ENCODE results near the gene HS3ST3A1.

HS3ST3A1 gene

DNA sequence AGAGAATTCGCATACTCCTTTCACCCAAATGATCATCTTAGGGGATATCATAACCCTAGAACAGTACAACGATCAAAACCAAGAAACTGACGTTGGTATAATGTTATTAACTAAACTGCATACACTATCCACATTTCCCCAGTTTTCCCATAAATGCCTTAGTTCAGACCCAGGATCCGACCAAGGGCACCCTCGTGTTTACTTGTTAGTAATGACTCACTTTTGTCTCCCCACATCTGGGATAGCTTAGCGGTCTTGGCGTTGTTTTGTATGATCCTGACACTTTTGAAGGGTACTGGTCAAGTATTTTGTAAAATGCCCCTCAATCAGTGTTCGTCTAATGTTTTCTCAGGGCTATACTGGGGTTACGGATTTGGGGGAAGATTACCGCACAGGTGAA is 8.0 kb downstream of the HS3ST3A1 start:
- no peak overlapping the region for H3K4me3 Mint-ChIP-seq
- H3K4me1 Mint-ChIP-seq, result no peaks in the 10 kb centered on the region
- H3K36me3 Mint-ChIP-seq, result no peaks in the 10 kb centered on the region
- no peak overlapping the region for H3K27ac Mint-ChIP-seq
- ATAC-seq (ENCODE audit: low read depth) (no peak), DNase-seq (ENCODE audit: low spot score in 2 of 2) (no peak)
- H3K27me3 Mint-ChIP-seq, result peaks cover 6% of the 10 kb centered on the region
- H3K9me3 Mint-ChIP-seq, result no peaks in the 10 kb centered on the region

DNA sequence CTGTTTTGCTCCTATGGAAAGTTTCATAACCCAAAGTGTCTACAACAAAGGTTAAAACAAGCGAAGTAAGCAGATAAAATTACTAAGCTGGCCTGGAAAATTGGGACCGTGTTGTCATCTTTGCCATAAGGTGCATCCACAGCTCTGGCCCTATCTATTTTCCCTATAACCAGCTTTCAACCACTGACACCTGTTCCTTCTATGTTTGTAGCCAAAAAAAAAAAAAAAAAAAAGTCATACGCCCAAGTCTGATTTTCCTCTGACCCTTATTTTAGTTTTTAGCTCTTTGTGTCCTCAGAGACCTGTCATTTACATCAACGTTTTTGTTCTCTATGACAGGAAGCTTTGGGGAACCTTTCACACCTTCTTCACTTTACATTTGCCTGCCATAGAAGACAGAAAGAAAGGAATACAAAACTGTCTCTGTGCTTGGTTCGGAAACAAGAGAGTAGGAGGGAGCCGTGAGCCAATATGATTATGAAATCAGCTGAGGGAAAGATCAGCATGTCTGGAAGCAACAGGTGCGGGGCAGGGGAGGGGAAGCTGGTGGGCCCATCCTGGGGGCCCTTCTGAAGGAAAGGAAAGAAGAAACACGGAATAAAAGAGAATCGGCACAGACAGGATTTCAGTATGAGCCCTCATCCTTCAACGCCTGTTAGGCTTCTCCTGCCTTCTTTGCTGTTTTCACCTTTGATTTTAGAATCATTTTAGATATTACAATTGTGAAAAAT is 8.5 kb downstream of the HS3ST3A1 start:
- Mint-ChIP-seq H3K27ac (no peak overlapping the region), H3K4me1 (no peaks in the 10 kb centered on the region), H3K36me3 (no peaks in the 10 kb centered on the region), H3K27me3 (peaks cover 6% of the 10 kb centered on the region), H3K9me3 (no peaks in the 10 kb centered on the region), H3K4me3 (no peak overlapping the region)
- ATAC-seq (ENCODE audit: low read depth), result no peak
- DNase-seq (ENCODE audit: low spot score in 2 of 2), result no peak

DNA sequence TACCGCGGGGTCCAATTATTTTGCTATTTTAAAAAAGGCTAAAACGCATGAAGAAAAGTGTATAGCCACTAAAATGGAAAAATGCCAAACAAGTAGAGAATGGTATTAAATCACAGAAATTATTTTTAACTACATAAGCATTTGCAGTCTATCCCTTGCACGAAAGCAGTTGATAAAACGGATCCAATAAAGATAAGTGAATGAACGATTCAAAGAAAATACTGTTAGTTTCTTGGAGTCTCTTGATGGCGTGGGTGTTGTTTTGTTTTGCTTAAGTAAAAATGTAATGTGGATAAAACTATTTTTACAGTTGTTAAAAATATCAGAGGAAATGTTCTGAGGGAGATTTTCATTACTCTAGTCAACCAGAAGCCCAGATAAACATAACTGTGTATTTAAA is 9.3 kb downstream of the HS3ST3A1 start:
- no peaks in the 10 kb centered on the region for H3K9me3 Mint-ChIP-seq
- ATAC-seq (ENCODE audit: low read depth) (no peak), DNase-seq (ENCODE audit: low spot score in 2 of 2) (no peak)
- no peaks in the 10 kb centered on the region for H3K4me1 Mint-ChIP-seq
- peaks cover 8% of the 10 kb centered on the region for H3K27me3 Mint-ChIP-seq
- no peak overlapping the region for H3K27ac Mint-ChIP-seq
- no peak overlapping the region for H3K4me3 Mint-ChIP-seq
- no peaks in the 10 kb centered on the region for H3K36me3 Mint-ChIP-seq

DNA sequence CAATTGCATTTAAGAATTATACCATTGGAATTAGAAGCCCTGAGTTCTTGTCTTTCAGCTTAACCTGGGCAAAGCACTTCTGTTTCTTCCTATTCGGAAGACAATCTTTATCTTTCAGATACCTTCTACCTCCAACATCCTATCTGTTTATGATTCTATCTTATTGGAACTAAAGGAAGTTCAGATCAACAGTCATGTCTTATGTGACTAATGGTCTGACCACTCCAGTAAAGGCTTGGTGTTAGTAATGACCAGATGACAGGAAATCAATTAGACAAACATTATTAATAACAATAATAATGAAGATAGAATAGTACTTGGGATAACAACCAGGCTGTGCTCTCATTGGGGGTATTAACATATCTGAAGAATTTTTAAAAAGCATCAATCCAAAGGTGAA is 11.3 kb downstream of the HS3ST3A1 start:
- Mint-ChIP-seq H3K27ac (no peak overlapping the region), H3K4me3 (no peak overlapping the region), H3K36me3 (no peaks in the 10 kb centered on the region), H3K4me1 (no peaks in the 10 kb centered on the region), H3K9me3 (no peaks in the 10 kb centered on the region), H3K27me3 (peaks cover 9% of the 10 kb centered on the region)
- ATAC-seq (ENCODE audit: low read depth) (no peak), DNase-seq (ENCODE audit: low spot score in 2 of 2) (no peak)

DNA sequence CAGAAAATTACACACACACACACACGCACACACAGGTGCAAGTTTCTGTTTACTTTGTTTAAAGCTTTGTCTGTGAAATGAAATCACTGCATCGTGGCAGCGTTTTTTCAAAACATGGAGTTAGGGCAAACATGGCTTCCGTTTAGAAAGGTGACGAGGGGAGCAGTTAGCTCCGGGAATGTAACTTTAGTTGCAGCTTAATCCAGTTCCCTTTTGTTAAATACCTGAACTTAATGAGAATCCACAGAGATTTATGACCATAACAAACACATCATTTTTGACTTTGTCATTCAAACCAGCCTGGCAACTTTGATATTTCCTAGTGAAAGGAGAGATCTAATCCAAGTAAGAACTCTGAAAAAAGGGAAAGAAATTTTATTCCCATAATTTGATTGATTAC is 12.1 kb downstream of the HS3ST3A1 start:
- H3K36me3 Mint-ChIP-seq, result no peaks in the 10 kb centered on the region
- DNase-seq (ENCODE audit: low spot score in 2 of 2) (no peak), ATAC-seq (ENCODE audit: low read depth) (no peak)
- no peaks in the 10 kb centered on the region for H3K4me1 Mint-ChIP-seq
- H3K27ac Mint-ChIP-seq, result no peak overlapping the region
- no peaks in the 10 kb centered on the region for H3K9me3 Mint-ChIP-seq
- peaks cover 7% of the 10 kb centered on the region for H3K27me3 Mint-ChIP-seq
- no peak overlapping the region for H3K4me3 Mint-ChIP-seq

DNA sequence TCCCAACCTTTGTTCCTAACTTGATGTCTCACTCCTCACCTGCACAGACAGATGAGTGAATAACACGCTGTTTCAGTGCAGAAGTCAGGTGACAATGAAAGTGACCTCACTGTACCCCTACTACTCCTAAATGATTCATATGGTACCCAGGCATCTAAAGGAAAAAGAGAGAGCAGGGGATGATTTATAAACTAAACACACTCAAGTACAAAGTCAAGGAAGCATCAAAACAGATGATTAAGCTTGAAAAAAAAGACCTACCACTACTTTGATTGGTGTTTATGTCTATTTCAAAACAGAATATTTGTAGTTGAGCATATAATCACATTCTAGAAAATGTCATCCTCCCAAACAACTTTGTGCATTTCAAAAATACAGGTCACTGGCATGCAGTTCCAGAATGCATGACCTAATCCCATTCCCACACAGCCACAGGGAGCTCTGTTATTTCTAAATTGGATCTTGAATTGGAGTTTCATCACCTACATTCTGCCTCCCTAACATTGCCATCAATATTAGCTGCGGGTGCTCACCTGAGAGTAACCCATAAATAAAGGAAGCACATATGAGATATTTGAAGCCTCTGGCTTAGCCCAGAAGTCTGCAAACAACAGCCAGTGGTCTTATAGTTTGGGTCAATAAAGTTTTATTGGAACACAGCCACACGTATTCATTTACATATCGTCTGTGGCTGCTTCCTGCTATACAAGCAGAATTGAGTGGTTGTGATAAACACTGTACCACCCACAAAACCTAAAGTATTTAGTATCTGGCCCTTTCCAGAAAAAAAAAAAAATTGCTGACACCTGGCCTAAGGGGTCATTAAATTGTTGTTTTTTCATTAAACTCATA is 14.0 kb downstream of the HS3ST3A1 start:
- Mint-ChIP-seq H3K9me3 (peaks cover 3% of the 10 kb centered on the region), H3K27me3 (peaks cover 7% of the 10 kb centered on the region), H3K36me3 (no peaks in the 10 kb centered on the region), H3K27ac (no peak overlapping the region), H3K4me3 (no peak overlapping the region), H3K4me1 (no peaks in the 10 kb centered on the region)
- ATAC-seq (ENCODE audit: low read depth), result no peak
- no peak for DNase-seq (ENCODE audit: low spot score in 2 of 2)

DNA sequence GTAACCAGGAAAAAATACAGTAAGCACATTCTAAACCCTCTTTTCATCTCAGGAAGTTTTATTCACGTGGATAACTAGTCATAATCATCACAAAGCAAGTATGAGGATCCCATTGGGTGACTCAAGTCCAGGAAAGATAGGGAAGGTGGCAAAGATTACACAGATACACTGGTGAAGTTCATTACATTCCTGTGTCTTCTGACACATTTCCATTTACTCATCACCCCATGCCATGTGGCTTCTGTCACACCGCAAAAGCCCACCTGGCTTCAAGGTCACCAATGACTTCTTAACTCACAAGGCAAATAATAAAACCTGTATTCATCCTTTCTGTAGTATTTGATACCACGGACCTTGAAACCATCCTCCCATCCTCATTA is 17.0 kb downstream of the HS3ST3A1 start:
- DNase-seq (ENCODE audit: low spot score in 2 of 2), result no peak
- no peak overlapping the region for H3K27ac Mint-ChIP-seq
- H3K4me1 Mint-ChIP-seq, result no peaks in the 10 kb centered on the region
- H3K36me3 Mint-ChIP-seq, result no peaks in the 10 kb centered on the region
- H3K9me3 Mint-ChIP-seq, result peaks cover 3% of the 10 kb centered on the region
- H3K27me3 Mint-ChIP-seq, result peaks cover 7% of the 10 kb centered on the region
- no peak overlapping the region for H3K4me3 Mint-ChIP-seq
- ATAC-seq (ENCODE audit: low read depth), result no peak

DNA sequence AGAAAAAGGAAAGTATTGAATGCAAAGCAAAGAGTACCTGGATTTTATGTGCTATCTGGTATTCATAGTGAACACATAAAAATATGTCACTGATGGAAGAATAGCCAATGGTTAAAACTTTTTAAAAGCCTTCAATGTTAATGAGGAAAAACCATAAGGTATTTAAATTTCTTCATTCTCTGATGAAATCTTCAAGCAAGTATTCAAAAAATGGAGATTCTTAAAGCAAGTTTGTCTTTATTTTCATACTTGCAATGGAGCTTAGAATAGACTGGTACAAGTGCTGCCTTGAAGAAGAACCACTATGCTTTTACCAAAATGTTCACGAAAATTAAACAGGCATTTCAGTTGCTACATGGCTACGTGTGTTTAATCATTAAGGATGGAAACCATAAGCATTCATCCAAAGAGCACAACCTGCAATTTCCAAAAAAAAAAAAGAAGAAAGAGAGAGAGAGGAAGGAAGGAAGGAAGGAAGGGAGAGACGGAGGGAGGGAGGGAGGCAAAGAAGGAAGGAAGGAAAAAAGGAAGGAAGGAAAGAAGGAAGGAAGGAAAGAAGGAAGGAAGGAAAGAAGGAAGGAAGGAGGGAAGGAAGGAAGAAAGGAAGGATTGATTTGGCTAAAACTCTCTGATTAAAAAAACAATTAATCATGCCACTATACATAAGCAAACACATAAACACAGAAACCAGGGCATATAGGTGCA is 17.6 kb downstream of the HS3ST3A1 start:
- Mint-ChIP-seq H3K9me3 (peaks cover 3% of the 10 kb centered on the region), H3K4me3 (no peak overlapping the region), H3K27ac (no peak overlapping the region), H3K27me3 (peaks cover 7% of the 10 kb centered on the region), H3K36me3 (no peaks in the 10 kb centered on the region), H3K4me1 (no peaks in the 10 kb centered on the region)
- no peak for DNase-seq (ENCODE audit: low spot score in 2 of 2)
- no peak for ATAC-seq (ENCODE audit: low read depth)

DNA sequence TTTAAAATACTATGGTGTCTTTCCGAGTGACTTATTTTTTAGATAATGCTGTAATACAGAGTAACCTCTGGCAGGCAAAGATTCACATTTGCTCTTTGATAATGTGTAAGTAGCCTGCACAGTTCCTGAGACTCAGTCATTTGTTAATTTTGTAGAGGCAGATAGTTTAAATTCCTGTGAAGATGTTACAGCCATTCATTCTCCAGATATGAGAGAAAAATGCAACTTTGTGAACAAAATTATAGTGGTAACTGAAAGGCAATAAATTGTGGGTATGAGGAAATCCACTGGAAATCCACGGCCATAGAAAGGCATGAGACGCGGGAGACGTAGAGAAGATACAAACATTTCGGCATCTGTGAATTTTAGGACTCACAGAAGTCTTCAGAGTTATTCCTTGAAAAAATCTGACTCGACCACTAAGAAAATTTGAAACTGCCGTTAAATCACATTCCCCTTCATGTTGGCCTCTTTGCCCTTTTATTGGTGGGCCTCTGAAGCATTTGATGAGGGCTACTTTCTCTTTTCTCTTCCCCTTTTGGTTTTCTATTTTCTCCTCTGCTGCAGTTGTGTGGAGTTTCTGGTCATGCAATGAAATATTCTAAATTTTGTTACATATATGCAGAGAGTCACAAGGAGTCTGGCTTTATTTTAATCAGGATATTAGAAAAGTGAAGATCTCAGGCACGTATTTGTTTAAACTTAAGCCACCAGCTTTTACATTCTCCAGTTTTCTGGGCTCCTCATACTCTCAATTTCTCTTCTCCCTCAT is 18.8 kb downstream of the HS3ST3A1 start:
- Mint-ChIP-seq H3K27me3 (peaks cover 8% of the 10 kb centered on the region), H3K27ac (no peak overlapping the region), H3K9me3 (peaks cover 3% of the 10 kb centered on the region), H3K4me1 (no peaks in the 10 kb centered on the region), H3K4me3 (no peak overlapping the region), H3K36me3 (no peaks in the 10 kb centered on the region)
- DNase-seq (ENCODE audit: low spot score in 2 of 2) (no peak), ATAC-seq (ENCODE audit: low read depth) (no peak)

DNA sequence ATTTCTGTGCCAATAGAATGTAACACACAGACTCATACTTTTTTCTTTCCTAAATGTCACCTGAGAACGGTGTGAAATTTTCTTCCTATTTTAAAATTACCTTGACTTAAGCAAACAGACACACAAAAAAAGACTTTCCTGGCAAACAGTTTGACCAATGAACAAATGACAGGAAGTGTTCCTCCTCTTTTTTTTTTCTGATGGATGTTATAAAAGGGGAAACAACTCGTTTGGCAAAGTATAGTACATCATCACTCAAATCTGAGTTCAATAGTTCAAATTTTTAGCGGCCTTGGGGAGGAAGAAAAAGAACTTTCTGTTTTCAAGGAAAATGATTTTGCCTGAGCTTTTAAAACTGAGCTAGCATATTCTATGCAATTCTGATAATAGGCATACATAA is 19.8 kb downstream of the HS3ST3A1 start:
- peaks cover 5% of the 10 kb centered on the region for H3K27me3 Mint-ChIP-seq
- H3K4me3 Mint-ChIP-seq, result no peak overlapping the region
- ATAC-seq (ENCODE audit: low read depth) (no peak), DNase-seq (ENCODE audit: low spot score in 2 of 2) (no peak)
- peaks cover 4% of the 10 kb centered on the region for H3K9me3 Mint-ChIP-seq
- no peaks in the 10 kb centered on the region for H3K36me3 Mint-ChIP-seq
- H3K27ac Mint-ChIP-seq, result no peak overlapping the region
- no peaks in the 10 kb centered on the region for H3K4me1 Mint-ChIP-seq

DNA sequence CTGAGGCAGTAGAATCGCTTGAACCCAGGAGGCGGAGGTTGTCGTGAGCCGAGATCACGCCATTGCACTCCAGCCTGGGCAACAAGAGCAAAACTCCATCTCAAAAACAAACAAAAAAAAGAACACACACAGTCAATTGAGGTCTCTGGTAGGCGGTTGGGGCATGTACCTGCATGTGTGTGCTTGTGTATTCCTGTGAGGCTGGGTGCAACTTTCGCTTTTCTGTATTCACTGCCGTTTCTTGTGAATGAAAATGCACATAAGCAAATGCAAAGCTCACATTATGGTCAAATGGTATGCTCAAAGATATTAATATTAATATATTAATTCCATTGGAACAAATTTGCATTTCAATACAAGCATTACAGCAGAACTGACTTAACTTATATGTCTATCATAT is 20.9 kb downstream of the HS3ST3A1 start:
- ATAC-seq (ENCODE audit: low read depth), result no peak
- Mint-ChIP-seq H3K4me3 (no peak overlapping the region), H3K27ac (no peak overlapping the region), H3K4me1 (no peaks in the 10 kb centered on the region), H3K36me3 (peaks cover 2% of the 10 kb centered on the region), H3K9me3 (peaks cover 11% of the 10 kb centered on the region), H3K27me3 (peaks cover 4% of the 10 kb centered on the region)
- DNase-seq (ENCODE audit: low spot score in 2 of 2), result no peak

DNA sequence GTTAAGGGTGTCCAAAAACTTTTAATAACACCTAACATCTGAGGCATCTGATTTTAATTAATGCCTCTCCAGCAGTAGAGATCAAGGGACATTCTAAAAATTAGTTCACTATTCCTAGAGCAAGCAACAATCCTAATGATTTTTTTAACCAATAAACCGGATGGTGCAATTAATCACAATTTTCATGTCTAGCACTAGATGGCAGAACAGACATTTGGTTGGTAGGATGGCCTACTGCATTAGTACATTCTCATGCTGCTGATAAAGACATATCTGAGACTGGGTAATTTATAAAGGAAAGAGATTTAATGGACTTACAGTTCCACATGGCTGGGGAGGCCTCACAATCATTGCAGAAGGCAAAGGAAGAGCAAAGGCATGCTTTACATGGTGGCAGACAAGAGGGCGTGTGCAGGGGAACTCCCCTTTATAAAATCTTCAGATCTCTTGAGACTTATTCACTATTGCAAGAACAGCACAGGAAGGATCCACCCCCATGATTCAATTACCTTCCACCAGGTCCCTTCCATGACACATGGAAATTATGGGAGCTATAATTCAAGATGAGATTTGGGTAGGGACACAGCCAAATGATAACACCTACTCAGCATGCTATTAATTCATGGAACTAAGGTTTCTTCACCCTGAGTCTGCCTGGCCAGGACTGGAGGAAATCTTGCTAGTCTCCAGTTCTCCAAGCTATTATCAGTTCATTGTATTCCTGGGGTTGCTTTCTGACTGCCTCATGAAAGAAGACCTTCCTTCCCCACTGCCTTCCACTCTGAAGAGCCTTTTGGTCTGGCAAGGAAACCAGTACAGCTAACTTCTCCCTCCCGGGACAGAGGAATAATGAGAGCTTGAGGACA is 24.8 kb downstream of the HS3ST3A1 start:
- Mint-ChIP-seq H3K36me3 (peaks cover 2% of the 10 kb centered on the region), H3K27ac (no peak overlapping the region), H3K4me3 (no peak overlapping the region), H3K4me1 (no peaks in the 10 kb centered on the region), H3K27me3 (peaks cover 18% of the 10 kb centered on the region), H3K9me3 (peaks cover 12% of the 10 kb centered on the region)
- ATAC-seq (ENCODE audit: low read depth) (no peak), DNase-seq (ENCODE audit: low spot score in 2 of 2) (no peak)

DNA sequence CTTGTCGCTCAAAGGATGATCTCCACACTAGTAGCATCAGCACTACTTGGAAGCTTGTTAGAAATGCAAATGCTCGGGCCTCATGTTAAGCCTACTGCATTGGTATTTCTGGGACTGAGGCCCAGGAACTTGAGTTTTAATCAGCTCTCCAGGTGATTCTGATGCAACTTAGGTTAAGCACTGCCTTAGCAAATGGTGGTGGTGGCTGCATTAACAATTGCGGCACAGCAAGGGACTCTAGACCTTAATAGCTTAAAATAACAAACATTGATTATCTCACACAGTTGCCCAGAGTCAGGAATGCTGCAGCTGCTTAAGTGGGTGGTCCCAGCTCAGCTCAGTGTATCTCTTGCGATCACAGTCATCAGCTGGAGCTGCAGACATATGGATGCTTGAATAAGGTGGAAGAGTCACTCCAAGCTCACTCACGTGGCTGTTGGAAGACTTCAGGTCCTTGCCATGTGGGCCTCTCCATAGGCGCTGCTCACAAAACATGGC is 25.8 kb downstream of the HS3ST3A1 start:
- no peaks in the 10 kb centered on the region for H3K4me1 Mint-ChIP-seq
- H3K27me3 Mint-ChIP-seq, result peaks cover 18% of the 10 kb centered on the region
- H3K9me3 Mint-ChIP-seq, result peaks cover 12% of the 10 kb centered on the region
- no peak overlapping the region for H3K27ac Mint-ChIP-seq
- DNase-seq (ENCODE audit: low spot score in 2 of 2), result no peak
- no peak overlapping the region for H3K4me3 Mint-ChIP-seq
- H3K36me3 Mint-ChIP-seq, result peaks cover 2% of the 10 kb centered on the region
- no peak for ATAC-seq (ENCODE audit: low read depth)

All from memory B cell (primary cell).